ENCODE measurements around the gene LOXL1.

DNA sequence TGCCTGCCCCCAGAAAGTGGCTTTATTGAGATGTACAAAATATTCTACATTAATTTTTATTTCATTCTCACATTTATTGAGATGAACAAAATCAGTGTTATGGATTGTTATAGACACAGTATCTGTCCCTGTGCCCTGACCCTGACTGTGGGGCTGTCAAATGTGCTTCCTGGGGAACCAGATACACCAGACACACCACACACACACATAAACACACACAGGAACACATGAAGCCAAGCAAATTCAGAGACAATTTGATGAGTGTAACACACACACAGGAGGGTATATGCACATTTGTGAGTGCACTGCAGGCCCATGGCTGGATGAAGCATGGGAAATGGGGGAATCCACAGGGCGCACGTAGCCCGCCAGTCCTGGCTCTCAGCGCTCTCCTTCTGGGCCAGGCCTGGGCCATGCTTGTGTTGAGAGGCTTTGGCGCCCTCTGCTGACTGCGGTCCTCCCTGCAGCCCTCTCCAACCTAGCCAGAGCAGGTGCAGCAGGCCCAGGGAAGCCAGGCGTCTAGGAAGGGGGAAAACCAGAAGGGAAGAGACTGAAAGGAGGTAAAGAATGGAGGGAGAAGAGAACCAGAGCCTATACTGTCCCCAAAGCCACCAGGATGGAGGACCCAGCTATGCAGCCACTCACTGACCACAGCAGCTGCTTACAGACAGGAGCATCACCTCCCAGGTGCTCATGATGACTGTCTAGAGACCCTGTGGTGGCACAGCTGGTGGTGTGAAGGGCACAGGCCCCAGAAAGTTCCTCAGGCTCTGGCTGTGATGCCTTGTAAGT lies 18.0 kb upstream of the LOXL1 start:
- TF ChIP-seq CC2D1A (IDR thresholded peaks at IDR 0.05) (no peak), TCF7L2 (IDR thresholded peaks at IDR 0.05; ENCODE audit: low read depth, low read length) (no peak), RFX1 (IDR thresholded peaks at IDR 0.05) (no peak), POLR2AphosphoS5 (IDR thresholded peaks at IDR 0.05; ENCODE audit: control insufficient read depth, insufficient read depth, low read depth, low read length) (no peak), MTA3 (IDR thresholded peaks at IDR 0.05; ENCODE audit: borderline replicate concordance) (no peak), ZNF644 (tag; IDR thresholded peaks at IDR 0.05; ENCODE audit: low read depth) (no peak), CHD1 (IDR thresholded peaks at IDR 0.05; ENCODE audit: low read length) (no peak), STAG1 (CRISPR knock-in tag; IDR thresholded peaks at IDR 0.05; ENCODE audit: borderline replicate concordance) (peak; percentile 50; the same call in 1 of the 2 replicates), HDAC1 (IDR thresholded peaks at IDR 0.05) (no peak), ILF3 (IDR thresholded peaks at IDR 0.05; ENCODE audit: borderline replicate concordance) (no peak), TAF1 (IDR thresholded peaks at IDR 0.05; ENCODE audit: control insufficient read depth, extremely low read depth, insufficient read depth, low read length, severe bottlenecking) (no peak), BCL6 (CRISPR knock-in tag; IDR thresholded peaks at IDR 0.05) (no peak)
- TF ChIP-seq, protein P1, sequence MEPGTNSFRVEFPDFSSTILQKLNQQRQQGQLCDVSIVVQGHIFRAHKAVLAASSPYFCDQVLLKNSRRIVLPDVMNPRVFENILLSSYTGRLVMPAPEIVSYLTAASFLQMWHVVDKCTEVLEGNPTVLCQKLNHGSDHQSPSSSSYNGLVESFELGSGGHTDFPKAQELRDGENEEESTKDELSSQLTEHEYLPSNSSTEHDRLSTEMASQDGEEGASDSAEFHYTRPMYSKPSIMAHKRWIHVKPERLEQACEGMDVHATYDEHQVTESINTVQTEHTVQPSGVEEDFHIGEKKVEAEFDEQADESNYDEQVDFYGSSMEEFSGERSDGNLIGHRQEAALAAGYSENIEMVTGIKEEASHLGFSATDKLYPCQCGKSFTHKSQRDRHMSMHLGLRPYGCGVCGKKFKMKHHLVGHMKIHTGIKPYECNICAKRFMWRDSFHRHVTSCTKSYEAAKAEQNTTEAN (CRISPR knock-in tag; IDR thresholded peaks at IDR 0.05): no peak
- TF ChIP-seq, protein P2, sequence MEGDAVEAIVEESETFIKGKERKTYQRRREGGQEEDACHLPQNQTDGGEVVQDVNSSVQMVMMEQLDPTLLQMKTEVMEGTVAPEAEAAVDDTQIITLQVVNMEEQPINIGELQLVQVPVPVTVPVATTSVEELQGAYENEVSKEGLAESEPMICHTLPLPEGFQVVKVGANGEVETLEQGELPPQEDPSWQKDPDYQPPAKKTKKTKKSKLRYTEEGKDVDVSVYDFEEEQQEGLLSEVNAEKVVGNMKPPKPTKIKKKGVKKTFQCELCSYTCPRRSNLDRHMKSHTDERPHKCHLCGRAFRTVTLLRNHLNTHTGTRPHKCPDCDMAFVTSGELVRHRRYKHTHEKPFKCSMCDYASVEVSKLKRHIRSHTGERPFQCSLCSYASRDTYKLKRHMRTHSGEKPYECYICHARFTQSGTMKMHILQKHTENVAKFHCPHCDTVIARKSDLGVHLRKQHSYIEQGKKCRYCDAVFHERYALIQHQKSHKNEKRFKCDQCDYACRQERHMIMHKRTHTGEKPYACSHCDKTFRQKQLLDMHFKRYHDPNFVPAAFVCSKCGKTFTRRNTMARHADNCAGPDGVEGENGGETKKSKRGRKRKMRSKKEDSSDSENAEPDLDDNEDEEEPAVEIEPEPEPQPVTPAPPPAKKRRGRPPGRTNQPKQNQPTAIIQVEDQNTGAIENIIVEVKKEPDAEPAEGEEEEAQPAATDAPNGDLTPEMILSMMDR (IDR thresholded peaks at IDR 0.05 in 2 of 3, conservative IDR thresholded peaks at IDR 0.05 in 1 of 3; ENCODE audit: insufficient read depth in 2 of 3, low read depth in 1 of 3, low read length in 3 of 3): peak; percentile 87 to 90 (median 88)

All from K562 (cell line).